SIG-M5 treated with dmso at 0.1 percent for 504 hours (cell line): ENCODE results near the gene UXS1.
"Not testable (repeated sequence)": the region's sequence is repeated elsewhere in the genome, so short reads cannot be mapped to it uniquely, and the experiment has no call there.

Experiments
- DNase-seq: peaks from one replicate; lab custom pipeline; 2025; ENCODE audit not compliant: unreplicated experiment; lab: John Stamatoyannopoulos, UW

Gene UXS1

DNA sequence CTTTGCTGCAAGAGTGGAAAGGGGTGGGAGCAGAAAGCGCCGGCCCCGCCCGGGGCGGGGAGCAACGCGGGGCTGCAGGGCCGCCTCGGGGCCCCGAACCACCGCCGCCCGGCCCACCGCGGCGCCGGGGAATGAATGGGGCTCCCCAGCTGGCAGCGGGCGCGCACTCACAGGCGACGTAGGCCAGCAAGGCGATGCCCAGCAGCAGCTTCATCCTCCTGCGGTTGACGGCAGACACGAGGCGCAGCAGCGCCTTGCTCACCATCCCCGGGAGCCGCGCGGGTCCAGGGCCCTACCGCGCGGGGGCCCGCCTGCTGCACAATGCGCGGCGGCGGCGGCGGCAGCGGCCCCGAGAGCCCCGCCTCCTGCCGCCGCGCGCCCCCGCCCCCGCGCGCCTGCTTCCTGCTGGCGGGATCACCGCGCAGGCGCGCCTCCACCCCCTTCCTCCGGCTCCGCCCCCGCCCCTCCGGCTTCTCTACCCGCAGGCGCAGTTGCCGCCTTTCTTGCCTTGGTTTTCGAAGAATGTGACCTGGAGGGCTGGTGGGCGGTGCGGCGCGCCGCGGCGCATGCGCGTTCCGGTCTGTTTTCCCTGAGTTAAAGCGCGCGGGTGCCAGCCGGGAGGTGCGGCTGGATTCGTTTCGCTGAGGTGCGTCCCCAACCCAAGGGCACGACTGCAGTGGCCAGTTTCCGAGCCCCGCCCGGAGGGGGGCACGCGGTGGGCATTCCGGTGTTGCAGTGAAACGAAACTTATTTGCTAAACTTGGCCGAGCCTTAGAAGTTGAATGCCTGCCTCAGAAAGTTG, at the start of gene UXS1:
UXS1 (minus strand) TSS at position 325 of the 802 bp plus-strand sequence; CDS start at position 265, 60 bp downstream.
- peak; percentile 97 for DNase-seq

DNA sequence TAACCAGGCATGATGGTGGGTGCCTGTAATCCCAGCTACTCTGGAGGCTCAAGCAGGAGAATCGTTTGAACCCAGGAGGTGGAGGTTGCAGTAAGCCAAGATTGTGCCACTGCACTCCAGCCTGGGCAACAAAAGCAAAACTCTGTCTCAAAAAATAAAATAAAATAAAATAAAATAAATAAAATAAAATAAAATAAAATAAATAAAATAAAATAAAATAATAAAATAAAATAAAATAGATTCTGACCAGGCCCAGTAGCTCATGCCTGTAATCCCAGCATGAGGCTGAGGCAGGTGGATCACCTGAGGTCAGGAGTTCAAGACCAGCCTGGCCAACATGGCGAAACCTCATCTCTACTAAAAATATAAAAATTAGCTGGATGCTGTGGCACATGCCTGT, 45.4 kb upstream of the UXS1 start:
- DNase-seq, result not testable (repeated sequence)

DNA sequence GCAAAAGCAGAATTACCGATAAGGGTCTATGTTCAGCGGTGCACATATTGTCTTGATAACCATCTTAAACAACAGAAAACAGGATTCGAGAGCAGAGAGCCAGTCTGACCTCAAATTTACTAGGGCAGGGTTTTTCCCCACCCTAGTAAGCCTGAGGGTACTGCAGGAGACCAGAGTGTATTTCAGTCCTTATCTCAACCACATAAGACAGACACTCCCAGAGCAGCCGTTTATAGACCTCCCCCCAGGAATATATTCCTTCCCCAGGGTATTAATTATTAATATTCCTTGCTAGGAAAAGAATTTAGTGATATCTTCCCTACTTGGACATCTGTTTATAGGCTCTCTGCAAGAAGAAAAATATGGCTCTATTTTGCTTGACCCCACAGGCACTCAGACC, 41.3 kb upstream of the UXS1 start:
- DNase-seq, result not testable (repeated sequence)

GRCh38 chr2:106233350-106233706, 39.2 kb upstream of the UXS1 start:
- no peak for DNase-seq

- no peak for DNase-seq
These were observed 38.7 kb upstream of the UXS1 start for GRCh38 chr2:106232638-106233349.

DNA sequence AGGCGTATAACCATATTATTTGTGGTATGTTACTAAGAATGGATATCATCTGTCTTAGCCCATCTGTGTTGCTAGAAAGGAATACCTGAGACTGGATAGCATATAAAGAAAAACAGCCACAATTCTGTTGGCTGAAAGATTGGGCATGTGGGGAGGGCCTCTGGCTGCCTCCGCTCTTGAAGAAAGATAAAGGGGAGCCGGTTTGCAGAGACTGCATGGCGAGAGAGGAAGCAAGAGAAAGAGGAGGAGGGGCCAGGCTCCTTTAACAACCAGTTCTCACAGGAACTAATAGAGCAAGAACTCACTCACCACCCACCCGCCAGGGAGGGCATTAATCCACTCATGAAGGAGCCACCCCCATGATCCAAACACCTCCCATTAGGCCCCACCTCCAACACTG, 29.2 kb upstream of the UXS1 start:
- no peak for DNase-seq

DNA sequence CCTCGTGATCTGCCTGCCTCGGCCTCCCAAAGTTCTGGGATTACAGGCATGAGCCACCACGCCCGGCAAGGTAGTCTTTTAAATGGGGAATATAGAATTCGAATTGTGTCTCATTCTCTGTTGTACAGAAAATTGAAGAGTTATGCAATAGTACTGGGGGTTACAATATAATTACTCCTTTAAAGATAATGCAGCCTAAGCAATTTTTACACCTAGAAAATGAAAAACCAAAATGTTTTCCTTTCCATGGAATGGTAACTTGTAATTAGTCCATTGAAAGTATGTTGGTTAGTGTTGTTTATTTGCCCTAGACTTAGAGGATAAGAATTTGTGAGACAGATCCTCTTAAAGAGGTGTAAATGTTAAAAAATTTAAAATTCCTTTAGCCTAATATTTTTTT, 28.0 kb upstream of the UXS1 start:
- not testable (repeated sequence) for DNase-seq

- DNase-seq, result no peak
These were observed 25.7 kb upstream of the UXS1 start for GRCh38 chr2:106219813-106220212.

DNA sequence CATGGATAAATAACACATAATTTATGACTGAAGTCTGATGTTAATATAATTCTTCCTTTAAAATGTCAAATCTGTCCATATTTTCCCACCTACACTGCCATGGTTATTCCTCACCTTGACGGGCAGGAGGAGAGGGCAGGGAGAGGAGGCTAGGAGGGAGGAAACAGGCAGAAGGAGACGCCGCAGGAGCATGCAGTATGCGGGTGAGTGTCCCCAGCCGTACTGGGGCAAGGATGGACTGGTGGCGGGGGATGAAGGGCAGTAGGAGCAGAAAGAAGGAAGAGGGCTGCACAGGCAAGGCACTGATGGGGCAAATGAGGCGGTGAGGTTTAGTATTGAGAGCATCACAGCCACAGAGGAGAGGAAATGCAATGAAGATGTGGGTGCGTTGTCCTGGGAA, 25.1 kb upstream of the UXS1 start:
- not testable (repeated sequence) for DNase-seq

GRCh38 chr2:106208874-106209273, 14.8 kb upstream of the UXS1 start:
- no peak for DNase-seq

- no peak for DNase-seq
These were observed 14.3 kb upstream of the UXS1 start for GRCh38 chr2:106208399-106208798.

DNA sequence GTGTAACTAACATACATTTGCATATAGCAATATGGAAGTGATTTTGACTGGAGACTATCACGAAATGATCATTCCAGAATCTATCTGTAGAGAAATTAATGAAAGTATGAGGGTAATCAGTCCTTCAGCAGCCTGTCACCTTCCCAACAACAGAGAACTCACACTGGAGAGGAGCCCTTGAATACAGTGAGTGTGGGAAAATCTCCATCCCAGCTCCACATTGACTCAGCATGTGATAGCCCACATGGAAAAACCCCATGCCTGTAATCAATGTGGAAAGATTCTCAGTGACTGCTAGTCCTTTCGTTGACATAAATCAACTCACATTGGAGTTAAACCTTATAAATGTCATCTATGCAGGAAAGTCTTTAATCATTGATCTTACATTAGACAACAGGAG, 13.1 kb upstream of the UXS1 start:
- no peak for DNase-seq

DNA sequence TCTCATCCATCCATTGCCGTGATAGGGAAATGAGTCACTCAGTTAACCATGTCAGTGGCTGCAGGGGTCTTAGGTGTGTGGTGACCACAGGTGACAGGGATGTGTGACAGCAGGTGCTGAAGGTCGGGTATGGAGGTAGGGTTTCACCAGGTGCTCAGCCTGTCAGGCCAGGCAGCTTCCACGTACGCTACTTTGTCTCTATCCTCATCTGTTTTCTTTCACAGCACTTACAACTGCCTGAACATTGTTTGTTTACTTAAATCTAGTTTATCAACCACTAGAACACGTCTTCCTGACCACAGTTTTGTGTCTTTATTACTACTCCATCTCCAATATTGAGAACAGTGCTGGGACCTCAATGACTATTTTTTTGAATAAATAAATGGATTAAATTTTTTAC, 11.4 kb upstream of the UXS1 start:
- DNase-seq, result no peak

DNA sequence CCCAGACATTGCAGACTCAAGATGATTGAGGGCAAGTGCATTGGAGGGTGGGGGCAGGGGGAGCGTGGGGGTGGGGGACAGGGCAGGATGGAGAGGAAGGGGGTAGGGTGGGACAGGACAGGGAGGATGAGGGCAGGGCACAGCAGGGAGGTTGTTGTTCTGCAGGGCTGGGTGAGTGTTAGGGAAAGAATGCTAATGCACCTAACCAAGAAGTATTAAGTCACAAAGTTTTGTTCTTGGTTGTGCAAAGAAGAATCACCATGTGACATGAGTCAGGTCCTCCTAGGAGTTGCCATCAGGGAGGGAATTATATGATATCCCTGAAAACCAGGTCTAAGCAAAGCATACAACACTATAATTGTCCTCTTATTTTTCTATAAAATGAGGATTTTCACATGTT, 10.4 kb upstream of the UXS1 start:
- DNase-seq, result not testable (repeated sequence)

DNA sequence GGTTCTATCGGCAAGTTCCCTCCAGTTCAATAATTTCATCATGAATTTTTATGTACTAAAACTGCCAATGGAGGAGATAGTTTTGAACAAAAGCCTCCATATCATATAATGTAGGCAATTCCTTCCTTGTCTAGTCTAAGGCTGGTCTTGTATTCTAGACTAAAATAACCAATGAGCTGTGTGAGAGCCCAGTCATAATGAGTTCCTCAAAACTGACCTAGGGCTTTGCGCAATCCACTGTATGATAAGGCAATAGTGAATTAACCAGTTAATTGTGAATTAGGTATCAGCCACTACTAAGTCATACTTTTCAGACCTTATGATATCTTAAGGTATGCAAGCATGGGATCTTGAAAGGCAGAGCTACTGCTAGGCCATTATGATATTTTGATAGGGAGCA, 7.6 kb upstream of the UXS1 start:
- peak; percentile 19 for DNase-seq

DNA sequence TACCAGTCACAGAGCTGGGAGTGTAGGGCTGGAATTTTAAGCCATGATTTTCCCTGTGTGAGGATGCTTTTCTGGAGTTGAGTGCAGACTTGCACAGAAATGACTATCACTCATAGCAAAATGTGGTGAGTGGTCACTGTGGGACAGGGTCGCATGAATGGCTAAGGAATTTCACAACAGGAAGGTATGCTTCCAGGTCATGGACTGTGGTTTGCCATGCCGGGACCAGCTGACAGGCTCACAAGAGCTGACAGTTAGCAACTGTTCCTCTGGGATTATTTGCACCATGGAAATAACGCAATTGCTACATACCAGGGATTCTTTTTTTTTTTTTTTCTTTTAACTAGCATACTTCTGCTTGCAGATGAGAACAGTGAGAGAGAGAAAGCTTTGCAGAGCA, 3.8 kb upstream of the UXS1 start:
- DNase-seq, result no peak

- no peak for DNase-seq
These were observed 1.9 kb upstream of the UXS1 start for GRCh38 chr2:106195981-106196380.

DNA sequence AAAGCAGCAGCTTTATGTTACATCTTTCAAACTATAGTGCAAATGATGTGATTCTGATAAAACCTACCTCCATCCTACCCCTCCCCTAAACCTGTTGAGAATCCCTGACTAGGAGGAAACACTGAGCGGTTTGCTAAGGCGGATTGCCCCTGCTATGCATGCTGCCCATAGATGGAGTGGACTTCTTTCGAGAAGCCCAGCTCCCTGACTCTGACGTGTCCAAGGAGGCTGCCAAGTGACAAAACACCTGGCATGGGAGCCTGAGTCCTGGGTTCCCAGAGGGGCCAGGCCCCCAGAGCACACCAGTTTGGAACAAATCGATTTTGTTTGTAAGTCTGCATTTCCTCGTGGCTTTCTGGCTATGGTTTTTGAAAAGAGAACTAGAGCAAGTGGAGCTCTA, 1.4 kb upstream of the UXS1 start:
- DNase-seq, result no peak

- DNase-seq, result peak; percentile 44
These were observed 468 bp downstream of the UXS1 start for GRCh38 chr2:106193690-106193976.

GRCh38 chr2:106192752-106193689, 1.1 kb downstream of the UXS1 start:
- DNase-seq, result peak; percentile 99

DNA sequence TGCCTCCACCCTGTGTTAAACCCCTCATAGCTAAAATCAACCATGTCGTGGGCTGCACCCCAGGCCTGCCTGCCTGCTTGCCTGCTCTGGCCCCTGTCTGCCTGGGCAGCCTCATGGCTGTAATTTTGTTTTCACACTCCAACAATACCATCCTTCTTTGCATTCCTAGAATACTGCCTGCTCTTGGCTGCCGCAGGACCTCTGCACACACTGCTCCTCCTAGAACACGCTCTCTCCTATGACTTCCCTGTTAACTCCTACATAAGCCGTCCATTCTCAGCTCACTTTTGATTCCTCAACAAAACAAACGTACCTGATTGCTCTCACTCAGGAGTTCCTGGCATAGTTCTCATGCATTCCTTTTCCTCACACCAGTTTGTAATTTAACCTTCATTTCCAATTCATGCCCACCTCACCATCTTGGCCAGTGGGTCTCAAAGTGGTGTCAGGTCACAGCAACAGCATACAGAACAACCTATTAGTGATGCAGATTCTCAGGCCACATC, 2.5 kb downstream of the UXS1 start:
- DNase-seq, result no peak
